IMR-90 (cell line): ENCODE results near the gene UBE2E2. TPM values are rescaled to one million over a fixed set of nuclear protein-coding genes. Genes with fewer than 3 reads are reported as not detected.

Source experiments
- ATAC-seq: fragments of 200-7000 bp; cut with Tn5 transposase; 2 replicates; pipeline ENCODE4 v1.9.1; 2020; ENCODE audit warnings: low read depth, mild to moderate bottlenecking, moderate library complexity
- BruUV-seq: library from RNA; stranded (reverse); fragments of 400-500 nt; replicated peaks from 2 replicates; lab custom pipeline; 2021; lab: Mats Ljungman, UMichigan
- CTCF ChIA-PET: fragments of 300-600 bp; formaldehyde crosslinking; extraction: SDS; loops from one replicate; lab custom pipeline; 2021; ENCODE audit warnings: antibody characterized with exemption; lab: Yijun Ruan, JAX
- POLR2A ChIA-PET: fragments of 300-600 bp; sonication (Branson Sonifier 250); formaldehyde crosslinking; loops from one replicate; lab custom pipeline; 2022; ENCODE audit warnings: antibody characterized with exemption; ENCODE audit not compliant: unreplicated experiment; lab: Charles Lee
- DNase-seq: peaks from one replicate; pipeline ENCODE4 v3.0.0; 2013
- H2AFZ ChIP-seq: replicated peaks from 2 replicates; pipeline ENCODE3; 2013; ENCODE audit warnings: low read length, mild to moderate bottlenecking; ENCODE audit not compliant: poor library complexity
- H2AK5ac ChIP-seq: 2 replicates; pipeline ENCODE4 v1.6.1; 2013; ENCODE audit warnings: low read depth, low read length, inconsistent platforms
- H2AK9ac ChIP-seq: replicated peaks from 2 replicates; pipeline ENCODE3; 2013; ENCODE audit warnings: mild to moderate bottlenecking, low read depth, low read length, moderate library complexity; ENCODE audit not compliant: poor library complexity
- H2BK120ac ChIP-seq: 2 replicates; pipeline ENCODE4 v1.6.1; 2013; ENCODE audit warnings: low read depth, low read length, inconsistent platforms
- H2BK15ac ChIP-seq: 3 replicates; pipeline ENCODE4 v1.6.1; 2013; ENCODE audit warnings: low read depth, low read length, inconsistent platforms
- H2BK20ac ChIP-seq: 2 replicates; pipeline ENCODE4 v1.6.1; 2013; ENCODE audit warnings: low read depth, mild to moderate bottlenecking, inconsistent platforms, low read length, moderate library complexity
- H2BK5ac ChIP-seq: 2 replicates; pipeline ENCODE4 v1.6.1; 2013; ENCODE audit warnings: mild to moderate bottlenecking, low read depth, low read length, inconsistent platforms; ENCODE audit not compliant: poor library complexity, severe bottlenecking
- H3K14ac ChIP-seq: replicated peaks from 2 replicates; pipeline ENCODE4 v1.6.1; 2013; ENCODE audit warnings: low read depth, low read length, inconsistent platforms
- H3K18ac ChIP-seq: 2 replicates; pipeline ENCODE4 v1.6.1; 2013; ENCODE audit warnings: low read depth, low read length, control low read depth
- H3K23ac ChIP-seq: 2 replicates; pipeline ENCODE4 v1.6.1; 2013; ENCODE audit warnings: low read depth, low read length, inconsistent platforms
- H3K27ac ChIP-seq: 2 replicates; pipeline ENCODE4 v1.5.1; 2013; ENCODE audit warnings: mild to moderate bottlenecking, control low read depth, low read length; ENCODE audit not compliant: insufficient read depth
- H3K27me3 ChIP-seq: 2 replicates; pipeline ENCODE4 v1.6.1; 2013; ENCODE audit warnings: low read length; ENCODE audit not compliant: control insufficient read depth, insufficient read depth
- H3K36me3 ChIP-seq: 2 replicates; pipeline ENCODE4 v1.6.1; 2013; ENCODE audit warnings: low read length, mixed read lengths; ENCODE audit not compliant: control insufficient read depth, insufficient read depth
- H3K4ac ChIP-seq: 2 replicates; pipeline ENCODE4 v1.6.1; 2013; ENCODE audit warnings: low read depth, low read length, inconsistent platforms
- H3K4me1 ChIP-seq: 2 replicates; pipeline ENCODE4 v1.6.1; 2013; ENCODE audit warnings: low read length, mixed read lengths; ENCODE audit not compliant: control insufficient read depth, insufficient read depth
- H3K4me2 ChIP-seq: 2 replicates; pipeline ENCODE4 v1.6.1; 2013; ENCODE audit warnings: low read depth, mild to moderate bottlenecking, control low read depth, low read length, moderate library complexity
- H3K4me3 ChIP-seq: 2 replicates; pipeline ENCODE4 v1.5.1; 2013; ENCODE audit warnings: low read depth, mild to moderate bottlenecking, control low read depth, low read length, moderate library complexity; ENCODE audit not compliant: insufficient read depth
- H3K56ac ChIP-seq: 2 replicates; pipeline ENCODE4 v1.6.1; 2013; ENCODE audit warnings: low read length, inconsistent platforms; ENCODE audit not compliant: insufficient read depth; ENCODE audit errors: extremely low read depth
- H3K79me1 ChIP-seq, 2 experiments: 2 replicates each; pipeline ENCODE4 v1.6.1; 2013; ENCODE audit warnings: low read length in 2 of 2, inconsistent platforms in 1 of 2, low read depth in 1 of 2
- H3K9ac ChIP-seq: 2 replicates; pipeline ENCODE4 v1.6.1; 2013; ENCODE audit warnings: low read depth, low read length, control low read depth
- H3K9me1 ChIP-seq: 2 replicates; pipeline ENCODE4 v1.6.1; 2013; ENCODE audit warnings: low read length, inconsistent platforms; ENCODE audit not compliant: insufficient read depth
- H3K9me3 ChIP-seq: 2 replicates; pipeline ENCODE4 v1.6.1; 2013; ENCODE audit warnings: low read length; ENCODE audit not compliant: control insufficient read depth, insufficient read depth
- H4K20me1 ChIP-seq: 2 replicates; pipeline ENCODE4 v1.6.1; 2013; ENCODE audit warnings: low read length, inconsistent platforms; ENCODE audit not compliant: insufficient read depth
- H4K5ac ChIP-seq: 2 replicates; pipeline ENCODE4 v1.6.1; 2013; ENCODE audit warnings: mild to moderate bottlenecking, low read depth, low read length, control low read depth
- H4K8ac ChIP-seq, 2 experiments: 2 replicates each; pipeline ENCODE4 v1.6.1; 2013; ENCODE audit warnings: low read depth in 2 of 2, low read length in 2 of 2, control low read depth in 1 of 2, inconsistent platforms in 1 of 2
- H4K91ac ChIP-seq: 2 replicates; pipeline ENCODE4 v1.6.1; 2013; ENCODE audit warnings: low read depth, low read length, inconsistent platforms; ENCODE audit not compliant: insufficient read depth
- BHLHE40 ChIP-seq: fragments of 150-350 bp; IDR thresholded peaks from 2 replicates; pipeline ENCODE4 v1.6.1; 2016; ENCODE audit warnings: mild to moderate bottlenecking, low read depth, low read length
- CEBPB ChIP-seq: IDR thresholded peaks from 2 replicates; pipeline ENCODE4 v1.6.1; 2012; ENCODE audit warnings: low read depth, low read length, improper control_type of control experiment
- CHD1 ChIP-seq: IDR thresholded peaks from 2 replicates; pipeline ENCODE4 v1.6.1; 2012; ENCODE audit warnings: low read depth, low read length, improper control_type of control experiment
- CTCF ChIP-seq: conservative IDR thresholded peaks from 2 replicates; pipeline ENCODE4 v1.5.1; 2012; ENCODE audit warnings: mild to moderate bottlenecking, low read depth, low read length, improper control_type of control experiment
- ELK1 ChIP-seq: fragments of 150-350 bp; IDR thresholded peaks from 2 replicates; pipeline ENCODE4 v1.6.1; 2016; ENCODE audit warnings: low read depth, mild to moderate bottlenecking, low read length, moderate library complexity, borderline replicate concordance
- FOS ChIP-seq: fragments of 150-350 bp; IDR thresholded peaks from 2 replicates; pipeline ENCODE4 v1.6.1; 2016; ENCODE audit warnings: low read depth, low read length
- MAFK ChIP-seq: IDR thresholded peaks from 2 replicates; pipeline ENCODE4 v1.6.1; 2012; ENCODE audit warnings: low read depth, low read length, improper control_type of control experiment
- MAZ ChIP-seq: IDR thresholded peaks from 2 replicates; pipeline ENCODE4 v1.6.1; 2012; ENCODE audit warnings: low read depth, mild to moderate bottlenecking, low read length, improper control_type of control experiment, moderate library complexity, borderline replicate concordance
- MXI1 ChIP-seq: IDR thresholded peaks from 2 replicates; pipeline ENCODE4 v1.6.1; 2012; ENCODE audit warnings: low read depth, mild to moderate bottlenecking, low read length, moderate library complexity, borderline replicate concordance
- NFE2L2 ChIP-seq: fragments of 150-350 bp; IDR thresholded peaks from 2 replicates; pipeline ENCODE4 v1.6.1; 2016; ENCODE audit warnings: low read depth, mild to moderate bottlenecking, low read length
- POLR2A ChIP-seq: IDR thresholded peaks from 2 replicates; pipeline ENCODE4 v1.6.1; 2012; ENCODE audit warnings: mild to moderate bottlenecking, low read depth, low read length
- RAD21 ChIP-seq: IDR thresholded peaks from 2 replicates; pipeline ENCODE4 v1.6.1; 2012; ENCODE audit warnings: low read length, improper control_type of control experiment
- RCOR1 ChIP-seq: IDR thresholded peaks from 2 replicates; pipeline ENCODE4 v1.6.1; 2012; ENCODE audit warnings: mild to moderate bottlenecking, low read length, improper control_type of control experiment; ENCODE audit not compliant: insufficient replicate concordance
- RFX5 ChIP-seq: IDR thresholded peaks from 2 replicates; pipeline ENCODE4 v1.8.0; 2012; ENCODE audit warnings: low read depth, mild to moderate bottlenecking, low read length, moderate library complexity
- SMC3 ChIP-seq: fragments of 150-350 bp; IDR thresholded peaks from 2 replicates; pipeline ENCODE4 v1.6.1; 2016; ENCODE audit warnings: low read depth, mild to moderate bottlenecking, antibody characterized with exemption, low read length, moderate library complexity
- USF2 ChIP-seq: fragments of 150-350 bp; IDR thresholded peaks from 2 replicates; pipeline ENCODE4 v1.6.1; 2017; ENCODE audit warnings: mild to moderate bottlenecking, antibody characterized with exemption, low read length, low read depth
- WGBS, 2 experiments: methylation state at CpG; one replicate each; pipeline versions ENCODE4 v1.1.5 to v1.1.7; 2013; ENCODE audit warnings: missing lambda C conversion rate in 2 of 2; ENCODE audit not compliant: insufficient read length in 1 of 2; ENCODE audit errors: extremely low coverage in 2 of 2; 5-methylcytosine and 5-hydroxymethylcytosine counted together
- dilution Hi-C: fragments of 300-500 bp; cut with HindIII; formaldehyde crosslinking; loops from one replicate; pipeline ENCODE4 v1.14.3; 2018; ENCODE audit warnings: low sequenced_read_pairs; ENCODE audit not compliant: unreplicated experiment
- in situ Hi-C: fragments of 300-500 bp; cut with MboI; formaldehyde crosslinking; loops from 3 replicates; pipeline ENCODE4 v1.14.3; 2019; ENCODE audit warnings: low sequenced_read_pairs, inconsistent platforms, mixed read lengths
- intact Hi-C: fragments of 100-400 bp; cut with micrococcal nuclease; formaldehyde crosslinking; loops from 2 replicates; pipeline ENCODE4 v1.10.0; 2022
- polyA plus RNA-seq, 3 experiments: library from polyadenylated mRNA; depleted of rRNA; stranded (reverse); fragments of >200 nt; gene quantifications; 2 replicates each; pipeline ENCODE4 v1.2.3, GENCODE V29; 2012; ENCODE audit warnings: low replicate concordance in 1 of 3
- total RNA-seq: library from RNA; depleted of rRNA; stranded (reverse); fragments of >200 nt; gene quantifications from 2 replicates; pipeline ENCODE4 v1.2.3, GENCODE V29; 2012

Gene UBE2E2
- total and polyA plus RNA-seq, 2 of the 4 experiments (the other 2 are of a cell fraction) = 18.6 to 32.7 TPM

- ChIA-PET CTCF (no interaction called here), POLR2A (no interaction called here)
- Histone ChIP-seq H3K4me3 (no peak overlapping the region), H2BK15ac (no peak overlapping the region), H3K14ac (no peak overlapping the region), H2BK120ac (no peak overlapping the region), H2AFZ (no peak overlapping the region), H3K9me3 (no peaks in the 10 kb centered on the region), H4K8ac (no peak overlapping the region), H3K27ac (no peak overlapping the region), H3K27me3 (no peaks in the 10 kb centered on the region), H3K18ac (no peak overlapping the region), H2AK5ac (no peak overlapping the region), H3K4ac (no peak overlapping the region), H4K20me1 (no peaks in the 10 kb centered on the region), H4K5ac (no peak overlapping the region), H3K9me1 (peaks cover 2% of the 10 kb centered on the region; the same call in 1 of the 2 replicates), H3K23ac (no peak overlapping the region), H3K4me2 (no peak overlapping the region), H3K9ac (no peak overlapping the region), H2AK9ac (no peak overlapping the region), H3K56ac (no peak overlapping the region), H2BK20ac (no peak overlapping the region), H3K79me1 (no peaks in the 10 kb centered on the region; a peak in 1 of 4 replicates), H3K4me1 (no peaks in the 10 kb centered on the region), H2BK5ac (no peak overlapping the region), H4K91ac (no peak overlapping the region), H3K36me3 (no peaks in the 10 kb centered on the region)
- DNase-seq = no peak
- no peak for ATAC-seq
- no CpG with 5 or more reads among the region's 3 CpGs for WGBS, 2 experiments
- no TSS peak for BruUV-seq
- dilution Hi-C loops = no loop called here
- in situ Hi-C loops = no loop called here
- no peak for TF ChIP-seq BHLHE40
- no peak for TF ChIP-seq CEBPB
- no peak for TF ChIP-seq ELK1
- no peak for TF ChIP-seq SMC3
- TF ChIP-seq RAD21 = no peak
- TF ChIP-seq RFX5 = no peak
- TF ChIP-seq USF2 = no peak
- no peak for TF ChIP-seq NFE2L2
- no peak for TF ChIP-seq CHD1
- TF ChIP-seq MAZ = no peak
- no peak for TF ChIP-seq RCOR1
- TF ChIP-seq CTCF = no peak
- no peak for TF ChIP-seq POLR2A
- TF ChIP-seq FOS = no peak
- TF ChIP-seq MAFK = no peak
- no peak for TF ChIP-seq MXI1
- intact Hi-C loops = no loop called here
These were observed 384.4 kb downstream of the UBE2E2 start for GRCh38 chr3:23587513-23587912.
